Duodenal mucosa (tissue), 2 donors: ENCODE results near the gene SH3RF3.

ENCODE experiments used
- H3K27ac ChIP-seq: one replicate; pipeline ENCODE4 v1.7.0; 2013; ENCODE audit warnings: low read depth, low read length
- H3K27me3 ChIP-seq, 2 donors: one replicate each; pipeline ENCODE4 v1.7.0; 2013; ENCODE audit warnings: low read length in 2 of 2, control low read depth in 1 of 2; ENCODE audit not compliant: insufficient read depth in 2 of 2, control insufficient read depth in 1 of 2
- H3K36me3 ChIP-seq, 2 donors: one replicate each; pipeline ENCODE4 v1.7.0; 2013; ENCODE audit warnings: low read length in 2 of 2, control low read depth in 1 of 2; ENCODE audit not compliant: insufficient read depth in 2 of 2, control insufficient read depth in 1 of 2
- H3K4me1 ChIP-seq, 2 donors: one replicate each; pipeline ENCODE4 v1.7.0; 2013; ENCODE audit warnings: low read length in 2 of 2, control low read depth in 1 of 2; ENCODE audit not compliant: insufficient read depth in 2 of 2, control insufficient read depth in 1 of 2
- H3K4me3 ChIP-seq, 2 donors: one replicate each; pipeline ENCODE4 v1.7.0; 2013; ENCODE audit warnings: low read length in 2 of 2, low read depth in 1 of 2
- H3K9ac ChIP-seq, 2 donors: one replicate each; pipeline ENCODE4 v1.7.0; 2013; ENCODE audit warnings: low read length in 2 of 2, low read depth in 1 of 2
- H3K9me3 ChIP-seq, 2 donors: one replicate each; pipeline ENCODE4 v1.7.0; 2013; ENCODE audit warnings: low read length in 2 of 2, control low read depth in 1 of 2; ENCODE audit not compliant: control insufficient read depth in 1 of 2

Gene SH3RF3

DNA sequence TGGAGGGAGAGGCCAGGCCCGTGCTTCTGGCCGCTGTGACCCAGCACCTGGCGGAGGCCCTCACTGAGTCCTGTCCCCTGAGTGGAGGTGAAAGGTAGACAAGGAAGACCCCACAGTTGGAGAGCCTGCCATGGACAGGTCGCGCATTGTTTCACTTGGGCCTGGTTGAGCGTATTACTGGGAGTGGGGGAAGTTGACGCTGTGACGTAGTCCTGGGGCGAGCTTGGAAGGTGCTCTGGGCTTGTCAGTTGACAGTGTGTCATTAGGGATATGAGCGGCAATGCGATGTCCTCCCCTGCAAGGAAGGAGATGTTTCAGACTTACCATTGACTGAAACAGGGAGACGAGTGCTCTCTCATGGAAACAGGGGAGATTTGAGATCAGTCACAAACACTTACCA is 127.1 kb downstream of the SH3RF3 start:
- Histone ChIP-seq H3K9me3 (no peaks in the 10 kb centered on the region), H3K4me3 (no peak overlapping the region), H3K4me1 (peaks cover 10 to 15% of the 10 kb centered on the region in 2 donors), H3K27ac (no peak overlapping the region), H3K9ac (no peak overlapping the region), H3K36me3 (no peaks in the 10 kb centered on the region), H3K27me3 (no peaks in the 10 kb centered on the region)

- no peak overlapping the region for H3K27ac ChIP-seq
- no peaks in the 10 kb centered on the region for H3K36me3 ChIP-seq
- no peaks in the 10 kb centered on the region for H3K9me3 ChIP-seq
- H3K27me3 ChIP-seq: no peaks in the 10 kb centered on the region
- H3K4me3 ChIP-seq: no peak overlapping the region
- H3K4me1 ChIP-seq: peaks cover 10 to 15% of the 10 kb centered on the region in 2 donors
- no peak overlapping the region for H3K9ac ChIP-seq
Observed at GRCh38 chr2:109256921-109257320, 127.9 kb downstream of the SH3RF3 start.

GRCh38 chr2:109257653-109258052 is 128.6 kb downstream of the SH3RF3 start:
- H3K36me3 ChIP-seq: no peaks in the 10 kb centered on the region
- H3K27me3 ChIP-seq: no peaks in the 10 kb centered on the region
- H3K4me1 ChIP-seq: peaks cover 10 to 15% of the 10 kb centered on the region in 2 donors
- H3K27ac ChIP-seq: no peak overlapping the region
- H3K9me3 ChIP-seq: no peaks in the 10 kb centered on the region
- no peak overlapping the region for H3K4me3 ChIP-seq
- H3K9ac ChIP-seq: no peak overlapping the region

DNA sequence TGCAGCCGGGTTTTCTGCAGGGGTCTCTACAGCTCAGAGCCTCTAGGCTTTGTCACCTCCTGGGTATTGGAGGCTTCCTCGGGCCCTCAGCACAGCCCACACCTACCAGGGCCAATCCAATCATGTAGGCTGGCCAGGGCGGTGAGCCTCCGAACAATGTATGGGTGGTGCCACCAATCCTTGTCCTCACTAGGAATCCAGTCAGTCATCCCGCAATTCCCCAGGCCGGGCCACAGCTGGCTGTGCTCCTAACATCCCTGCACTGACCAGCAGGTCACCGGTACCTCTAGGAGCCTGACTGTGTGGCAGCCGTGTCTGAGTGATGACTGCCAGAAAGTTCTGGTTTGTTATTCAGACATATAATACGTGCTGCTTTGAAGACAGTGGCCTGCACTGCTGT is 129.4 kb downstream of the SH3RF3 start:
- no peaks in the 10 kb centered on the region for H3K9me3 ChIP-seq
- peaks cover 10 to 15% of the 10 kb centered on the region in 2 donors for H3K4me1 ChIP-seq
- H3K36me3 ChIP-seq: no peaks in the 10 kb centered on the region
- no peak overlapping the region for H3K9ac ChIP-seq
- no peaks in the 10 kb centered on the region for H3K27me3 ChIP-seq
- no peak overlapping the region for H3K27ac ChIP-seq
- no peak overlapping the region for H3K4me3 ChIP-seq

- Histone ChIP-seq H3K27ac (no peak overlapping the region), H3K4me1 (peaks cover 7 to 15% of the 10 kb centered on the region in 2 donors), H3K27me3 (no peaks in the 10 kb centered on the region), H3K36me3 (no peaks in the 10 kb centered on the region), H3K4me3 (no peak overlapping the region), H3K9me3 (no peaks in the 10 kb centered on the region), H3K9ac (no peak overlapping the region)
Observed at GRCh38 chr2:109258905-109259540, 130.0 kb downstream of the SH3RF3 start.

GRCh38 chr2:109259671-109260070 is 130.7 kb downstream of the SH3RF3 start:
- Histone ChIP-seq H3K9ac (no peak overlapping the region), H3K4me1 (peaks cover 5 to 18% of the 10 kb centered on the region in 2 donors), H3K36me3 (no peaks in the 10 kb centered on the region), H3K9me3 (no peaks in the 10 kb centered on the region), H3K27ac (no peak overlapping the region), H3K4me3 (no peak overlapping the region), H3K27me3 (no peaks in the 10 kb centered on the region)

DNA sequence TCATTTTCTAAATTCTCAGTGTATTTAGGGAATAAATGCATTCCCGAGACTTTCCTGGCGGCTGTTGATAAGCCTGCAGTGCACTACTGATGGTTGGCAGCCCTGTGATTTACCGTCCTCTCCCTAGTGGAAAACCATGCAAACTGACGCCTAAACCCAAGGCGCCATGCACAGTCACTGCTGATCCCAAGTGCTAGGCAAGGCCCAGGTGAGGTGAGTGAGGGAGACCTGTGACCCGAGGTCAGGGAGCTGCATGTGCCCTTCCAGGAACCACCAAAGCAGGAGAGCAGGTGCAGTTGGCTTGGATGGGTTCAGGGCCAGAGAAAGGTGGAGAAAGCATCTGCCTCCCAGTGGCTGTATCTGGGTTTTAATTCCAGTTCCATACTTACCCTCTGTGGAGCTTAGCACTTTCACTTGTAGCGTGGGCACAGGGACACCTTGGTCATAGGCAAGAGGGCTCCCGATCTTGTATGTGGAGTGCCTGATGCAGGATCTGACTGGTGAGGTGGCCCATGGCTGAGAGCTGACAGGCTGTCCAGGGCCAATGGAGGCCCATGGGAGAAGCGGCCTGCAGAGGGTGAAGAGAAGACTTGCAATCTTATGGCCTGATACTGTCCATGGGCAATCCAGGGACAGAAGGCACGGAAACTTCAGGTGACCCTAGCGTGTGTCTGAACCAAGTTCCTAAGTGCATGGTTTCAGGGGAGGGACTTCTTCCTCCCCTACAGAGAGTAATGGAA is 131.3 kb downstream of the SH3RF3 start:
- no peak overlapping the region for H3K27ac ChIP-seq
- peaks cover 11 to 24% of the 10 kb centered on the region in 2 donors for H3K4me1 ChIP-seq
- H3K9me3 ChIP-seq: no peaks in the 10 kb centered on the region
- H3K4me3 ChIP-seq: no peak overlapping the region
- no peak overlapping the region for H3K9ac ChIP-seq
- H3K27me3 ChIP-seq: no peaks in the 10 kb centered on the region
- H3K36me3 ChIP-seq: no peaks in the 10 kb centered on the region

DNA sequence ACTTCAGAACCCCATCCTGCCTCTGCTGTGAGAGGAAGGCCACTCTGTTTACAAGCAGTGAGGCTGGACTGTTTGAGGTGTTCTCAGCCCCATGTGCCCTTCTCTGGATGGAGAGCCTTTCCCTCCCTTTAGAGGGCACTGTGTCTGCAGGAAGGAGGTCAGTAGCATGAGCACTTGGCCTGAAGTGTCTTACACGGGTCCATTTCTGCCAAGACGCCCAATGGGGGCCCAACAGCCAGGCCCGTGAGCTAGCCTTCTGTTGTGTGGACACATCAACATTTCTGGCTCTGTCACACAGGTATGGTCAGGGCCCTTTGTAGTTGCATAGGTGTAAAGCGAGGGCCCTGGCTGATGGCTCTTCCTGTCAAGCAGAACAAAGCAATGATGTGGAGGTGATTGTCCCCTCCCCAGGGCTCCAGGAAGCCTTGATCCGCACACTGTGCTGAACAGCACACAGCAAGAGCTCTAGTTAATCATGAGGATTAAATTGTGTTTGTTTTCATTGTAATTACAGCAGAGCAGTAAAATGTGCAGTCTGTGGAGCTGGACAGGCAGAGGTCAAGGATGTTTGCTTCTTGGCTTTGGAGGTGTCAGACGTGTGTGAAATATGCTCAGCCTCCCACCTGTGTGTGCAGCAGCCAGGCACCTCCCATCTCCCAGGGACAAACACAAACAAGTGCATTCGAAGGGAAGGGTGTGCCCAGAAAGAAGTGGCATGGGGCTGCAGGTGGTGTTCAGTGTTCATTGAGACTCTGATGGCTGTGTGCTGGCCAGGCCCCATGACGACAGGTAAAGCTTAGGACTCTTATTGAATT is 132.1 kb downstream of the SH3RF3 start:
- Histone ChIP-seq H3K27ac (no peak overlapping the region), H3K36me3 (no peaks in the 10 kb centered on the region), H3K9ac (no peak overlapping the region), H3K4me3 (no peak overlapping the region), H3K4me1 (peaks cover 13 to 25% of the 10 kb centered on the region in 2 donors), H3K27me3 (no peaks in the 10 kb centered on the region), H3K9me3 (no peaks in the 10 kb centered on the region)

GRCh38 chr2:109261906-109262631 is 133.1 kb downstream of the SH3RF3 start:
- no peak overlapping the region for H3K27ac ChIP-seq
- H3K9me3 ChIP-seq: no peaks in the 10 kb centered on the region
- no peak overlapping the region for H3K4me3 ChIP-seq
- no peaks in the 10 kb centered on the region for H3K36me3 ChIP-seq
- H3K27me3 ChIP-seq: no peaks in the 10 kb centered on the region
- no peak overlapping the region for H3K9ac ChIP-seq
- H3K4me1 ChIP-seq: peaks cover 10 to 29% of the 10 kb centered on the region in 2 donors
